T-cell (primary cell): ENCODE measurements around the gene CCDC7. TPM values are rescaled to one million over a fixed set of nuclear protein-coding genes. Genes with fewer than 3 reads are reported as not detected.

Source experiments
- ATAC-seq, 4 experiments: fragments of 200-7000 bp in 3 of 4; fragments of 150-1000 bp in 1 of 4; cut with Tn5 transposase; replicated peaks in 1 of 4; 1 replicate in 3 of 4; 2 replicates in 1 of 4; pipeline ENCODE4 v1.10.0; 2021; ENCODE audit warnings: moderate library complexity in 3 of 4, mild to moderate bottlenecking in 2 of 4, moderate number of reproducible peaks in 1 of 4
- CTCF ChIA-PET, 2 donors: fragments of 300-600 bp; sonication (Branson Sonifier 250); formaldehyde crosslinking; loops; one replicate each; lab custom pipeline; 2022; ENCODE audit warnings: antibody characterized with exemption in 2 of 2; lab: Charles Lee
- POLR2A ChIA-PET, 2 donors: fragments of 300-600 bp; sonication (Branson Sonifier 250); formaldehyde crosslinking; loops; one replicate each; lab custom pipeline; 2022; ENCODE audit warnings: antibody characterized with exemption in 2 of 2; lab: Charles Lee
- DNase-seq, 35 experiments: peaks; one replicate each; pipeline versions ENCODE4 v3.0.0 to v3.0.0-alpha.2; 2013 to 2023
- H3K27ac ChIP-seq: one replicate; pipeline ENCODE4 v1.5.1; 2013; ENCODE audit warnings: low read length
- H3K27me3 ChIP-seq, 2 experiments: replicated peaks in 1 of 2; 1 replicate in 1 of 2; 2 replicates in 1 of 2; pipeline versions ENCODE4 v1.6.1 to v1.7.0; 2013; ENCODE audit warnings: low read length in 1 of 2, mixed read lengths in 1 of 2; ENCODE audit not compliant: control insufficient read depth in 2 of 2, insufficient read depth in 2 of 2; ENCODE audit errors: extremely low read depth in 1 of 2
- H3K36me3 ChIP-seq, 2 donors: 1 replicate in 1 of 2; 2 replicates in 1 of 2; pipeline versions ENCODE4 v1.6.1 to v1.7.0; 2013; ENCODE audit warnings: low read length in 1 of 2; ENCODE audit not compliant: control insufficient read depth in 2 of 2, insufficient read depth in 1 of 2; ENCODE audit errors: extremely low read depth in 1 of 2
- H3K4me1 ChIP-seq, 2 experiments: 1 replicate in 1 of 2; 2 replicates in 1 of 2; pipeline versions ENCODE4 v1.6.1 to v1.7.0; 2013; ENCODE audit warnings: low read length in 2 of 2, mixed read lengths in 1 of 2; ENCODE audit not compliant: insufficient read depth in 2 of 2, control insufficient read depth in 1 of 2; ENCODE audit errors: extremely low read depth in 1 of 2
- H3K4me3 ChIP-seq, 2 donors: 1 replicate in 1 of 2; 2 replicates in 1 of 2; pipeline versions ENCODE4 v1.5.1 to v1.7.0; 2013; ENCODE audit warnings: mild to moderate bottlenecking in 2 of 2, low read length in 1 of 2, moderate library complexity in 1 of 2; ENCODE audit not compliant: control insufficient read depth in 1 of 2; ENCODE audit errors: extremely low read depth in 1 of 2
- H3K9me3 ChIP-seq: 2 replicates; pipeline ENCODE4 v1.7.0; 2013
- H3K27ac Mint-ChIP-seq, 2 donors: one replicate each; pipeline ENCODE4 v1.8.0; 2020 to 2021; ENCODE audit warnings: mild to moderate bottlenecking in 2 of 2, mixed read lengths in 2 of 2
- H3K27me3 Mint-ChIP-seq, 2 donors: one replicate each; pipeline ENCODE4 v1.8.0; 2021 to 2022; ENCODE audit warnings: mixed read lengths in 2 of 2
- H3K36me3 Mint-ChIP-seq: one replicate; pipeline ENCODE4 v1.8.0; 2021; ENCODE audit warnings: mixed read lengths
- H3K4me1 Mint-ChIP-seq, 3 donors: one replicate each; pipeline ENCODE4 v1.8.0; 2020 to 2022; ENCODE audit warnings: mixed read lengths in 3 of 3, mild to moderate bottlenecking in 1 of 3
- H3K4me3 Mint-ChIP-seq, 3 donors: one replicate each; pipeline ENCODE4 v1.8.0; 2020 to 2022; ENCODE audit warnings: mild to moderate bottlenecking in 3 of 3, mixed read lengths in 3 of 3, moderate library complexity in 3 of 3
- H3K9me3 Mint-ChIP-seq, 3 donors: one replicate each; pipeline ENCODE4 v1.8.0; 2020 to 2022; ENCODE audit warnings: mixed read lengths in 3 of 3
- WGBS: methylation state at CpG from one replicate; pipeline ENCODE4 v1.1.5; 2013; ENCODE audit warnings: missing lambda C conversion rate; ENCODE audit not compliant: insufficient coverage; 5-methylcytosine and 5-hydroxymethylcytosine counted together
- total RNA-seq, 35 experiments: library from RNA in 6 of 35; stranded (reverse) in 6 of 35; fragments of 120-200 nt in 1 of 35; gene quantifications; one replicate each; pipeline versions ENCODE4 v1.2.1 to v1.2.4 and lab custom pipeline; 2013 to 2026

The CCDC7 gene
- total RNA-seq, 5 donors from 2014 or later (not counting 1 experiment from before 2014, with no cell fraction given): 48.1 to 74.6 (median 62.1) TPM

- H3K36me3 Mint-ChIP-seq: no peaks in the 10 kb centered on the region
- H3K9me3 Mint-ChIP-seq: no peaks in the 10 kb centered on the region
- CTCF ChIA-PET: interaction anchor here in 1 of 2 donors (0.6 kb wide), 1 partner anchor 49 kb away, joined by 3 read pairs; no protein-coding TSS in a partner anchor
- WGBS: 94% methylated on average over 3 of the region's 7 CpGs
- no peak overlapping the region for H3K27ac ChIP-seq
- no peak overlapping the region for H3K4me3 Mint-ChIP-seq
- POLR2A ChIA-PET: no interaction called here
- H3K4me1 Mint-ChIP-seq: peaks cover 8 to 19% (median 10%) of the 10 kb centered on the region in 3 donors
- no peaks in the 10 kb centered on the region for H3K4me1 ChIP-seq
- peak in 1 of 4 experiments; percentile 17 for ATAC-seq
- no peak for DNase-seq
- H3K9me3 ChIP-seq: no peaks in the 10 kb centered on the region
- no peaks in the 10 kb centered on the region for H3K36me3 ChIP-seq
- no peaks in the 10 kb centered on the region for H3K27me3 Mint-ChIP-seq
- H3K4me3 ChIP-seq: no peak overlapping the region
- H3K27me3 ChIP-seq: no peaks in the 10 kb centered on the region
- no peak overlapping the region for H3K27ac Mint-ChIP-seq
These were observed 441.5 kb downstream of the CCDC7 start for GRCh38 chr10:32887481-32887880.

GRCh38 chr10:32888161-32888927 is 442.4 kb downstream of the CCDC7 start:
- no peak overlapping the region for H3K27ac ChIP-seq
- Mint-ChIP-seq H3K9me3 (no peaks in the 10 kb centered on the region), H3K27me3 (no peaks in the 10 kb centered on the region), H3K36me3 (no peaks in the 10 kb centered on the region), H3K27ac (no peak overlapping the region), H3K4me3 (no peak overlapping the region), H3K4me1 (peaks cover 8 to 19% (median 10%) of the 10 kb centered on the region in 3 donors)
- no peaks in the 10 kb centered on the region for H3K4me1 ChIP-seq
- ATAC-seq: no peak
- CTCF ChIA-PET: no interaction called here
- no peak for DNase-seq
- H3K4me3 ChIP-seq: no peak overlapping the region
- WGBS: 96% methylated on average over 6 of the region's 11 CpGs
- no peaks in the 10 kb centered on the region for H3K36me3 ChIP-seq
- POLR2A ChIA-PET: no interaction called here
- H3K27me3 ChIP-seq: no peaks in the 10 kb centered on the region
- H3K9me3 ChIP-seq: no peaks in the 10 kb centered on the region

GRCh38 chr10:32889631-32890212 is 443.8 kb downstream of the CCDC7 start:
- ATAC-seq (no peak), DNase-seq (no peak)
- no peaks in the 10 kb centered on the region for H3K9me3 Mint-ChIP-seq
- H3K27ac Mint-ChIP-seq: peak overlapping the region; percentile 12 to 60
- no peaks in the 10 kb centered on the region for H3K36me3 ChIP-seq
- no peak overlapping the region for H3K27ac ChIP-seq
- POLR2A ChIA-PET: interaction anchor here in 1 of 2 donors (0.6 kb wide), 1 partner anchor 469 kb away, joined by 3 read pairs; no protein-coding TSS in a partner anchor
- no CpG with 5 or more reads among the region's 1 CpG for WGBS
- no peak overlapping the region for H3K4me3 Mint-ChIP-seq
- H3K4me1 ChIP-seq: no peaks in the 10 kb centered on the region
- H3K27me3 Mint-ChIP-seq: no peaks in the 10 kb centered on the region
- no peak overlapping the region for H3K4me3 ChIP-seq
- peaks cover 8 to 19% (median 10%) of the 10 kb centered on the region in 3 donors for H3K4me1 Mint-ChIP-seq
- no peaks in the 10 kb centered on the region for H3K36me3 Mint-ChIP-seq
- H3K9me3 ChIP-seq: no peaks in the 10 kb centered on the region
- H3K27me3 ChIP-seq: no peaks in the 10 kb centered on the region
- CTCF ChIA-PET: no interaction called here

GRCh38 chr10:32890444-32890843 is 444.5 kb downstream of the CCDC7 start:
- H3K4me1 ChIP-seq: no peaks in the 10 kb centered on the region
- no peak overlapping the region for H3K4me3 ChIP-seq
- 42% methylated on average over 2 of the region's 3 CpGs for WGBS
- Mint-ChIP-seq H3K4me1 (peaks cover 8 to 19% (median 10%) of the 10 kb centered on the region in 3 donors), H3K36me3 (peaks cover 6% of the 10 kb centered on the region), H3K27ac (peak overlapping the region in 1 of 2 donors; percentile 23), H3K27me3 (no peaks in the 10 kb centered on the region), H3K4me3 (no peak overlapping the region), H3K9me3 (no peaks in the 10 kb centered on the region)
- H3K9me3 ChIP-seq: no peaks in the 10 kb centered on the region
- no peak for DNase-seq
- no peaks in the 10 kb centered on the region for H3K27me3 ChIP-seq
- ATAC-seq: no peak
- H3K27ac ChIP-seq: no peak overlapping the region
- ChIA-PET CTCF (no interaction called here), POLR2A (interaction anchor here in 1 of 2 donors (0.6 kb wide), 1 partner anchor 470 kb away, joined by 3 read pairs; no protein-coding TSS in a partner anchor)
- H3K36me3 ChIP-seq: no peaks in the 10 kb centered on the region

- DNase-seq (no peak), ATAC-seq (no peak)
- ChIA-PET POLR2A (no interaction called here), CTCF (no interaction called here)
- no peaks in the 10 kb centered on the region for H3K27me3 ChIP-seq
- no peak overlapping the region for H3K27ac ChIP-seq
- peaks cover 8 to 19% (median 10%) of the 10 kb centered on the region in 3 donors for H3K4me1 Mint-ChIP-seq
- H3K27me3 Mint-ChIP-seq: no peaks in the 10 kb centered on the region
- 97% methylated on average over 3 of the region's 8 CpGs for WGBS
- no peaks in the 10 kb centered on the region for H3K9me3 ChIP-seq
- H3K4me1 ChIP-seq: no peaks in the 10 kb centered on the region
- H3K9me3 Mint-ChIP-seq: no peaks in the 10 kb centered on the region
- H3K36me3 Mint-ChIP-seq: peaks cover 10% of the 10 kb centered on the region
- H3K4me3 Mint-ChIP-seq: no peak overlapping the region
- no peak overlapping the region for H3K4me3 ChIP-seq
- H3K36me3 ChIP-seq: no peaks in the 10 kb centered on the region
- H3K27ac Mint-ChIP-seq: no peak overlapping the region
These were observed 445.3 kb downstream of the CCDC7 start for GRCh38 chr10:32891261-32891660.

- Histone ChIP-seq H3K27ac (no peak overlapping the region), H3K4me3 (no peak overlapping the region), H3K9me3 (no peaks in the 10 kb centered on the region), H3K36me3 (peaks cover 0 to 14% of the 10 kb centered on the region in 2 donors), H3K27me3 (no peaks in the 10 kb centered on the region), H3K4me1 (no peaks in the 10 kb centered on the region)
- ChIA-PET CTCF (no interaction called here), POLR2A (interaction anchor here in 1 of 2 donors (0.6 kb wide), 1 partner anchor 102 kb away, joined by 3 read pairs; no protein-coding TSS in a partner anchor)
- H3K9me3 Mint-ChIP-seq: no peaks in the 10 kb centered on the region
- ATAC-seq (no peak), DNase-seq (no peak)
- no peak overlapping the region for H3K27ac Mint-ChIP-seq
- H3K4me3 Mint-ChIP-seq: no peak overlapping the region
- no peaks in the 10 kb centered on the region for H3K27me3 Mint-ChIP-seq
- peaks cover 8 to 19% (median 10%) of the 10 kb centered on the region in 3 donors for H3K4me1 Mint-ChIP-seq
- WGBS: no CpG with 5 or more reads among the region's 3 CpGs
- peaks cover 30% of the 10 kb centered on the region for H3K36me3 Mint-ChIP-seq
These were observed 447.5 kb downstream of the CCDC7 start for GRCh38 chr10:32893434-32893833.
